H1 (cell line): ENCODE measurements around the gene SGMS1.

Experiments
- POLR2AphosphoS5 ChIP-seq: IDR thresholded peaks from 2 replicates; pipeline ENCODE4 v1.6.1; 2011; ENCODE audit warnings: low read depth, low read length
- SRF ChIP-seq: IDR thresholded peaks from 2 replicates; pipeline ENCODE4 v1.6.1; 2011; ENCODE audit warnings: mild to moderate bottlenecking, low read depth, low read length, moderate library complexity

- no peak for TF ChIP-seq POLR2AphosphoS5
- TF ChIP-seq SRF, result no peak
These were observed 56.4 kb downstream of the SGMS1 start for GRCh38 chr10:50567384-50567783.
